ENCODE results near the gene LRCH4. TPM values are rescaled to one million over a fixed set of nuclear protein-coding genes. Genes with fewer than 3 reads are reported as not detected.

The LRCH4 gene
- total and polyA plus RNA-seq, 2 of the 8 experiments (the other 6 are each of a cell fraction or from before 2014, with no cell fraction given): 15.5 to 36.6 TPM

- Histone ChIP-seq H2BK120ac (replicated peaks; ENCODE audit: low read depth, low read length) (no peak overlapping the region), H3K18ac (ENCODE audit: extremely low read depth, low read length) (no peak overlapping the region), H4K8ac (ENCODE audit: extremely low read depth, insufficient read depth, low read length) (no peak overlapping the region), H3K4me3 (ENCODE audit: extremely low read depth in 1 of 4, insufficient read depth in 2 of 4, low read depth in 3 of 4, low read length in 4 of 4) (no peak overlapping the region), H2BK20ac (ENCODE audit: low read length) (no peak overlapping the region), H3K79me2 (ENCODE audit: control insufficient read depth in 1 of 2, insufficient read depth in 2 of 2, low read length in 2 of 2) (no peaks in the 10 kb centered on the region), H2AFZ (ENCODE audit: low read length) (no peak overlapping the region), H4K20me1 (replicated peaks in 1 of 2; ENCODE audit: control insufficient read depth in 1 of 2, insufficient read depth in 2 of 2, low read length in 2 of 2) (peaks cover 0 to 2% of the 10 kb centered on the region in 2 experiments), H3K9ac (replicated peaks in 1 of 4; ENCODE audit: extremely low read depth in 1 of 4, low read depth in 3 of 4, low read length in 3 of 4) (no peak overlapping the region), H3K4ac (replicated peaks; ENCODE audit: insufficient read length, low read depth, low read length) (no peak overlapping the region), H3K4me1 (replicated peaks in 1 of 4; ENCODE audit: control insufficient read depth in 3 of 4, insufficient read depth in 4 of 4, low read length in 3 of 4) (peaks cover 0 to 11% (median 6%) of the 10 kb centered on the region in 4 experiments; a peak in 5 of 7 replicates), H2AK5ac (ENCODE audit: low read depth, low read length) (no peak overlapping the region), H3K23ac (ENCODE audit: insufficient read length) (no peak overlapping the region), H4K91ac (replicated peaks; ENCODE audit: insufficient read length, low read length) (no peak overlapping the region), H2BK5ac (ENCODE audit: low read depth, low read length) (no peak overlapping the region), H4K5ac (ENCODE audit: insufficient read length, low read depth, low read length) (no peak overlapping the region), H3K36me3 (ENCODE audit: control insufficient read depth in 2 of 4, insufficient read depth in 4 of 4, low read length in 3 of 4) (no peaks in the 10 kb centered on the region), H3K9me3 (ENCODE audit: insufficient read depth in 2 of 2, low read depth in 1 of 2, low read length in 1 of 2) (no peaks in the 10 kb centered on the region), H3K14ac (ENCODE audit: insufficient read length) (no peak overlapping the region), H3K27ac (ENCODE audit: low read depth, low read length) (no peak overlapping the region), H3K56ac (replicated peaks; ENCODE audit: insufficient read length, low read depth, low read length) (no peak overlapping the region), H3K79me1 (ENCODE audit: low read depth, low read length) (no peaks in the 10 kb centered on the region), H3K4me2 (ENCODE audit: insufficient read depth in 1 of 2, low read depth in 2 of 2, low read length in 2 of 2) (no peak overlapping the region), H3K23me2 (ENCODE audit: low read depth, low read length) (no peaks in the 10 kb centered on the region), H2BK12ac (ENCODE audit: low read depth, low read length) (no peak overlapping the region), H3K27me3 (replicated peaks in 1 of 4; ENCODE audit: control insufficient read depth in 3 of 4, extremely low read depth in 1 of 4, insufficient read depth in 3 of 4, low read length in 3 of 4) (no peaks in the 10 kb centered on the region), H2BK15ac (ENCODE audit: low read length) (no peak overlapping the region)
- ChIA-PET CTCF (ENCODE audit: partially characterized antibody) (interaction anchor here (0.9 to 12.7 kb wide), 20 partner anchors 9 to 130 kb away, joined by 3 to 341 read pairs (median 5); partner anchors contain the start of genes AGFG2, FBXO24, LRCH4 and NYAP1), POLR2A (ENCODE audit: partially characterized antibody) (interaction anchor here (0.5 to 1.7 kb wide), 4 partner anchors 14 to 66 kb away, joined by 3 to 4 read pairs (median 4); partner anchors contain the start of genes FBXO24 and LRCH4)
- 95% methylated on average over 25 of the region's 26 CpGs; no CpG with 5 or more reads in 1 of the 2 experiments for WGBS, 2 experiments (ENCODE audit: extremely low coverage in 1 of 2, insufficient coverage in 1 of 2, insufficient read length in 1 of 2, insufficient replicate concordance in 2 of 2, low coverage in 1 of 2, low lambda C conversion rate in 2 of 2, missing lambda C conversion rate in 1 of 2)
- DNase-seq (ENCODE audit: low read depth in 1 of 2, low spot score in 2 of 2): no peak
- no peak for FAIRE-seq
- TF ChIP-seq NANOG (IDR thresholded peaks at IDR 0.05; ENCODE audit: insufficient read depth, low read depth, low read length, poor library complexity, severe bottlenecking) (no peak), RXRA (IDR thresholded peaks at IDR 0.05; ENCODE audit: insufficient read depth, low read depth, low read length) (no peak), CHD1 (IDR thresholded peaks at IDR 0.05; ENCODE audit: low read depth, low read length) (no peak), E2F6 (IDR thresholded peaks at IDR 0.05) (no peak), RAD21 (IDR thresholded peaks at IDR 0.05 in 1 of 2, conservative IDR thresholded peaks at IDR 0.05 in 1 of 2; ENCODE audit: low read depth in 2 of 2, low read length in 2 of 2) (no peak), MAX (IDR thresholded peaks at IDR 0.05) (no peak), KDM1A (IDR thresholded peaks at IDR 0.05; ENCODE audit: borderline replicate concordance, low read length) (no peak), TEAD4 (IDR thresholded peaks at IDR 0.05; ENCODE audit: low read depth, low read length) (no peak), GTF2F1 (IDR thresholded peaks at IDR 0.05; ENCODE audit: borderline replicate concordance, low read depth, low read length) (no peak), SAP30 (IDR thresholded peaks at IDR 0.05; ENCODE audit: insufficient read depth, insufficient replicate concordance, low read length) (no peak)
Observed at GRCh38 chr7:100562195-100563099, 23.5 kb downstream of the LRCH4 start.

All from H1 (cell line).